SK-N-SH treated with all-trans-retinoic acid at 6 μM for 48 hours (cell line): Measurements from ENCODE around the gene GMCL1.

Source experiments
- ATAC-seq: fragments of 200-7000 bp; cut with Tn5 transposase; 3 replicates; pipeline ENCODE4 v1.9.1; 2020; ENCODE audit warnings: mild to moderate bottlenecking, moderate library complexity
- ARNTL ChIP-seq: fragments of 450-650 bp; formaldehyde crosslinking; IDR thresholded peaks from 2 replicates; pipeline ENCODE4 v1.5.0; 2020; ENCODE audit warnings: low read depth, mild to moderate bottlenecking, moderate library complexity, borderline replicate concordance
- BACH2 ChIP-seq: fragments of 250-450 bp; sonication (Bioruptor Pico); IDR thresholded peaks from 2 replicates; pipeline ENCODE4 v1.9.0; 2021; ENCODE audit warnings: mild to moderate bottlenecking, borderline replicate concordance
- CREB5 ChIP-seq: fragments of 250-450 bp; sonication (Bioruptor Pico); IDR thresholded peaks from 2 replicates; pipeline ENCODE4 v1.5.1; 2020; ENCODE audit warnings: low read depth, mild to moderate bottlenecking, moderate library complexity
- ESRRG ChIP-seq: fragments of 250-450 bp; sonication (Bioruptor Pico); IDR thresholded peaks from 2 replicates; pipeline ENCODE4 v1.6.1; 2021; ENCODE audit warnings: mild to moderate bottlenecking
- GLIS3 ChIP-seq: fragments of 250-450 bp; sonication (Bioruptor Pico); IDR thresholded peaks from 2 replicates; pipeline ENCODE4 v1.5.0; 2020; ENCODE audit warnings: mild to moderate bottlenecking, moderate library complexity
- ISL1 ChIP-seq: fragments of 250-450 bp; sonication (Bioruptor Pico); IDR thresholded peaks from 2 replicates; pipeline ENCODE4 v2.1.2; 2022; ENCODE audit warnings: mild to moderate bottlenecking, moderate library complexity
- OSR1 ChIP-seq: fragments of 250-450 bp; sonication (Bioruptor Pico); IDR thresholded peaks from 2 replicates; pipeline ENCODE4 v1.8.0; 2022; ENCODE audit warnings: moderate library complexity, mild to moderate bottlenecking, inconsistent platforms
- PPARA ChIP-seq: fragments of 250-450 bp; sonication (Bioruptor Pico); IDR thresholded peaks from 2 replicates; pipeline ENCODE4 v1.5.0; 2020; ENCODE audit warnings: mild to moderate bottlenecking, borderline replicate concordance
- RARB ChIP-seq: fragments of 250-450 bp; sonication (Bioruptor Pico); IDR thresholded peaks from 2 replicates; pipeline ENCODE4 v1.8.0; 2021; ENCODE audit warnings: mild to moderate bottlenecking, moderate library complexity
- SNAI2 ChIP-seq: fragments of 250-450 bp; sonication (Bioruptor Pico); IDR thresholded peaks from 2 replicates; pipeline ENCODE4 v1.5.0; 2020; ENCODE audit warnings: mild to moderate bottlenecking, moderate library complexity
- TCF4 ChIP-seq: fragments of 250-450 bp; sonication (Bioruptor Pico); IDR thresholded peaks from 2 replicates; pipeline ENCODE4 v1.8.0; 2021; ENCODE audit warnings: mild to moderate bottlenecking, moderate library complexity, borderline replicate concordance
- TSHZ2 ChIP-seq: fragments of 250-450 bp; sonication (Bioruptor Pico); IDR thresholded peaks from 2 replicates; pipeline ENCODE4 v1.5.0; 2020; ENCODE audit warnings: mild to moderate bottlenecking, moderate library complexity
- ZC3H10 ChIP-seq: fragments of 250-450 bp; sonication (Bioruptor Pico); IDR thresholded peaks from 2 replicates; pipeline ENCODE4 v1.5.1; 2021; ENCODE audit warnings: mild to moderate bottlenecking, moderate library complexity
- ZFP3 ChIP-seq: fragments of 250-450 bp; sonication (Bioruptor Pico); IDR thresholded peaks from 2 replicates; pipeline ENCODE4 v1.5.0; 2020; ENCODE audit warnings: mild to moderate bottlenecking, moderate library complexity
- ZFP30 ChIP-seq: fragments of 450-650 bp; formaldehyde crosslinking; IDR thresholded peaks from 2 replicates; pipeline ENCODE4 v1.5.0; 2022; ENCODE audit warnings: mild to moderate bottlenecking, moderate library complexity
- ZNF565 ChIP-seq: fragments of 450-650 bp; formaldehyde crosslinking; conservative IDR thresholded peaks from 2 replicates; pipeline ENCODE4 v1.5.0; 2020; ENCODE audit warnings: low read depth, mild to moderate bottlenecking, moderate library complexity
- ZNF70 ChIP-seq: fragments of 450-650 bp; formaldehyde crosslinking; IDR thresholded peaks from 2 replicates; pipeline ENCODE4 v1.5.0; 2020; ENCODE audit warnings: mild to moderate bottlenecking, moderate library complexity
- ZNF8 ChIP-seq: fragments of 450-650 bp; formaldehyde crosslinking; IDR thresholded peaks from 2 replicates; pipeline ENCODE4 v1.5.0; 2020; ENCODE audit warnings: mild to moderate bottlenecking, moderate library complexity
- TF ChIP-seq, protein P1 (sequence below): fragments of 250-450 bp; sonication (Bioruptor Pico); IDR thresholded peaks from 2 replicates; pipeline ENCODE4 v1.8.0; 2021; ENCODE audit warnings: low read depth, mild to moderate bottlenecking, moderate library complexity, borderline replicate concordance
- TF ChIP-seq, protein P2 (sequence below): fragments of 250-450 bp; sonication (Bioruptor Pico); IDR thresholded peaks from 2 replicates; pipeline ENCODE4 v1.8.0; 2020; ENCODE audit warnings: mild to moderate bottlenecking, moderate library complexity, borderline replicate concordance

Gene GMCL1

GRCh38 chr2:69918401-69918800, 88.9 kb downstream of the GMCL1 start (continued):
- TF ChIP-seq TSHZ2 = no peak
- no peak for TF ChIP-seq ZC3H10 (CRISPR knock-in tag)
- TF ChIP-seq ARNTL (CRISPR knock-in tag) = no peak

DNA sequence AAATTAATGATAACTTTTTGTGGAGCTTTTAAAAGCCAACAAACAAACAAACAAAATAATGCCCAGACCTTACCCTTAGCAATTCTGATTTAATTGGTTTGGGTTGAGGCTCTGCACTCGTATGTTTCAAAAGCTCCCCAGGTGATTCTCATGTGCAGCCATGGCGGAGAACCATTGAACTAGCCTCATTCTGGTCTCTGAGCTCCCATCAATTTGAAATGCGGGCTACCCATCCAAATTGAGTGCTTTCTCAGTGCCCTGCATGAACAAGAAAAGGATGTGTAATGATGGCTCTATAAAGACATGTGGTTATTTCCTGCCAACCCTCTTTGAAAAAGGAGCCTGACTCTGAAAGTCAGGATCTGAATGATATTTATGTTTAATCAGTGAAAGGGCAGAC, 93.7 kb downstream of the GMCL1 start:
- TF ChIP-seq ZNF8 (no peak), ZFP30 (CRISPR knock-in tag) (no peak), CREB5 (CRISPR knock-in tag) (no peak), ESRRG (CRISPR knock-in tag) (no peak), RARB (CRISPR knock-in tag) (no peak), SNAI2 (CRISPR knock-in tag) (no peak), PPARA (CRISPR knock-in tag) (no peak), GLIS3 (CRISPR knock-in tag) (no peak), BACH2 (CRISPR knock-in tag) (no peak), OSR1 (no peak)
- TF ChIP-seq, protein P1, sequence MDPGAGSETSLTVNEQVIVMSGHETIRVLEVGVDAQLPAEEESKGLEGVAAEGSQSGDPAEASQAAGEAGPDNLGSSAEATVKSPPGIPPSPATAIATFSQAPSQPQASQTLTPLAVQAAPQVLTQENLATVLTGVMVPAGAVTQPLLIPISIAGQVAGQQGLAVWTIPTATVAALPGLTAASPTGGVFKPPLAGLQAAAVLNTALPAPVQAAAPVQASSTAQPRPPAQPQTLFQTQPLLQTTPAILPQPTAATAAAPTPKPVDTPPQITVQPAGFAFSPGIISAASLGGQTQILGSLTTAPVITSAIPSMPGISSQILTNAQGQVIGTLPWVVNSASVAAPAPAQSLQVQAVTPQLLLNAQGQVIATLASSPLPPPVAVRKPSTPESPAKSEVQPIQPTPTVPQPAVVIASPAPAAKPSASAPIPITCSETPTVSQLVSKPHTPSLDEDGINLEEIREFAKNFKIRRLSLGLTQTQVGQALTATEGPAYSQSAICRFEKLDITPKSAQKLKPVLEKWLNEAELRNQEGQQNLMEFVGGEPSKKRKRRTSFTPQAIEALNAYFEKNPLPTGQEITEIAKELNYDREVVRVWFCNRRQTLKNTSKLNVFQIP (CRISPR knock-in tag) = no peak
- TF ChIP-seq, protein P2, sequence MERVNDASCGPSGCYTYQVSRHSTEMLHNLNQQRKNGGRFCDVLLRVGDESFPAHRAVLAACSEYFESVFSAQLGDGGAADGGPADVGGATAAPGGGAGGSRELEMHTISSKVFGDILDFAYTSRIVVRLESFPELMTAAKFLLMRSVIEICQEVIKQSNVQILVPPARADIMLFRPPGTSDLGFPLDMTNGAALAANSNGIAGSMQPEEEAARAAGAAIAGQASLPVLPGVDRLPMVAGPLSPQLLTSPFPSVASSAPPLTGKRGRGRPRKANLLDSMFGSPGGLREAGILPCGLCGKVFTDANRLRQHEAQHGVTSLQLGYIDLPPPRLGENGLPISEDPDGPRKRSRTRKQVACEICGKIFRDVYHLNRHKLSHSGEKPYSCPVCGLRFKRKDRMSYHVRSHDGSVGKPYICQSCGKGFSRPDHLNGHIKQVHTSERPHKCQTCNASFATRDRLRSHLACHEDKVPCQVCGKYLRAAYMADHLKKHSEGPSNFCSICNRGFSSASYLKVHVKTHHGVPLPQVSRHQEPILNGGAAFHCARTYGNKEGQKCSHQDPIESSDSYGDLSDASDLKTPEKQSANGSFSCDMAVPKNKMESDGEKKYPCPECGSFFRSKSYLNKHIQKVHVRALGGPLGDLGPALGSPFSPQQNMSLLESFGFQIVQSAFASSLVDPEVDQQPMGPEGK (CRISPR knock-in tag) = no peak
- no peak for ATAC-seq

GRCh38 chr2:69926849-69927515, 97.5 kb downstream of the GMCL1 start:
- no peak for ATAC-seq
- no peak for TF ChIP-seq SNAI2 (CRISPR knock-in tag)
- no peak for TF ChIP-seq ZFP3
- no peak for TF ChIP-seq ISL1
- TF ChIP-seq, protein P1 (CRISPR knock-in tag) = no peak
- TF ChIP-seq ZC3H10 (CRISPR knock-in tag) = no peak
- TF ChIP-seq TCF4 (CRISPR knock-in tag) = no peak
- TF ChIP-seq ZNF565 (CRISPR knock-in tag) = no peak
- TF ChIP-seq GLIS3 (CRISPR knock-in tag) = no peak
- TF ChIP-seq, protein P2 (CRISPR knock-in tag) = no peak
- no peak for TF ChIP-seq ZNF70 (CRISPR knock-in tag)
